Activated T-helper 1 cell treated with Interleukin-2 at 50 U/mL for 16 hours (primary cell): Measurements from ENCODE around the gene FLT1.

ENCODE experiments used
- DNase-seq: peaks from one replicate; pipeline ENCODE4 v3.0.0-alpha.2; 2020; ENCODE audit warnings: low read depth

FLT1 gene

GRCh38 chr13:28342251-28342650 lies 152.7 kb downstream of the FLT1 start:
- DNase-seq: no peak

DNA sequence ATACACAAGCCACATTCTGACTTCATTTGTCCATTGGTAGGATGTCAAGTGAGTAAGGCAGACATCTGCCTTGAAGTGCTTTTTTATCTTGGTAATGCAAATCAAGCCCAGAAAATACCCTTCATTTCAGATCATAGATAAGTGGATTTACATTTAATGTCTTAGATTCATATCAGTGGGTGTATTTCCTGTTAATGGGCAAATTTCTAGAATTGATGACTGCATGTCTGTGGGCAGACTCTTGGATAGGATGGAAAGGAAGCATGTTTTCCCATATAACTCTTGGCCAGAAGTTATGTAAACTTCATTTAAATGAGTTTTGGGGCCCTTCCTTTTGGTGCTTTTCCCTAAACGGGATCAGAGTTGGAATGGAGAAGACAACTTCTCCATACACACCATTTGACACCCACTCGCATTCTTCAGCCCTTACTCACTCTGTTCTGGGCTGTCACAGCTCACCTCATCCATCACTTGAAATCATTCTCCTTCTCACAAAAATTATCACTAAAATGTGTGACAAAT lies 154.6 kb downstream of the FLT1 start:
- DNase-seq: no peak

DNA sequence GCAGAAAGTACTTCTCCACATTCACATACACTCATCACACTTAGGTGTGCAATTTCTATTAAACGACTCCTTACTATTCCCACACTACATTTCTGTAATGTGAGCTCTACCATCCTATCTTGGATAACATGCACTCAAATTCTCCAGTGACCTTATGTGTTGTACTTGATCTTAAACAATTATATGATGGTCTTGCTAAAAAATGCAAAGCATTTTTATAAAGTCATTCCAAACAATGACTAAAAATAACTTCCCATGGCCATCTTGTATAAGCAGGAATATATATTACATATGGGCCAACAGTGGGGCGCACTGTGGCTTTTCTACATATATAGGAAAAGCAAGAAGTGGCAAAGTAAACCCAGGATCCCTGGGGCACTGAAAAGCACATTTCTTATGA lies 155.5 kb downstream of the FLT1 start:
- no peak for DNase-seq

DNA sequence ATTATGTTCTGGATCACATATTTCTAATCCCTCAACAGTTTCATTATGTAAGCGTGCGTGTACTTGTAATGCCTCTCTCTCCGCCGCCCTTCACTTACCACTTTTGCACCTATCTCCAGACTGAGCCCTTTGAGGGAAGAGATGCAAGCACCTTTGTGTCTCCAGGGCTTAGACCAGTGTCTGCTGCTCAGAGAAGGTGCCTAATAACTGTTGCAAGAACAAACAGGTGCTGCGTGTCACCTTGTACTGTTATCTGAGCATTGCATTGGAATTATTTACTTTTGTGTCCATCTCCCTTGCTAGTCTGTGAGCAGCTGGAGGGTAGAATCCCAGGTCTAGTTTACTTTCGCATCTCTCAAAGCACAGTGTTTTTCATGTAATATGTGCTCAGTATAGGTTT lies 156.2 kb downstream of the FLT1 start:
- DNase-seq: no peak

- no peak for DNase-seq
Observed at GRCh38 chr13:28338006-28338574, 156.8 kb downstream of the FLT1 start.

GRCh38 chr13:28337166-28338005 lies 157.5 kb downstream of the FLT1 start:
- DNase-seq: no peak

- no peak for DNase-seq
Observed at GRCh38 chr13:28336193-28336657, 158.7 kb downstream of the FLT1 start.

- no peak for DNase-seq
Observed at GRCh38 chr13:28333204-28333881, 161.6 kb downstream of the FLT1 start.

- no peak for DNase-seq
Observed at GRCh38 chr13:28329395-28330158, 165.4 kb downstream of the FLT1 start.

- DNase-seq: no peak
Observed at GRCh38 chr13:28328271-28328607, 166.7 kb downstream of the FLT1 start.

DNA sequence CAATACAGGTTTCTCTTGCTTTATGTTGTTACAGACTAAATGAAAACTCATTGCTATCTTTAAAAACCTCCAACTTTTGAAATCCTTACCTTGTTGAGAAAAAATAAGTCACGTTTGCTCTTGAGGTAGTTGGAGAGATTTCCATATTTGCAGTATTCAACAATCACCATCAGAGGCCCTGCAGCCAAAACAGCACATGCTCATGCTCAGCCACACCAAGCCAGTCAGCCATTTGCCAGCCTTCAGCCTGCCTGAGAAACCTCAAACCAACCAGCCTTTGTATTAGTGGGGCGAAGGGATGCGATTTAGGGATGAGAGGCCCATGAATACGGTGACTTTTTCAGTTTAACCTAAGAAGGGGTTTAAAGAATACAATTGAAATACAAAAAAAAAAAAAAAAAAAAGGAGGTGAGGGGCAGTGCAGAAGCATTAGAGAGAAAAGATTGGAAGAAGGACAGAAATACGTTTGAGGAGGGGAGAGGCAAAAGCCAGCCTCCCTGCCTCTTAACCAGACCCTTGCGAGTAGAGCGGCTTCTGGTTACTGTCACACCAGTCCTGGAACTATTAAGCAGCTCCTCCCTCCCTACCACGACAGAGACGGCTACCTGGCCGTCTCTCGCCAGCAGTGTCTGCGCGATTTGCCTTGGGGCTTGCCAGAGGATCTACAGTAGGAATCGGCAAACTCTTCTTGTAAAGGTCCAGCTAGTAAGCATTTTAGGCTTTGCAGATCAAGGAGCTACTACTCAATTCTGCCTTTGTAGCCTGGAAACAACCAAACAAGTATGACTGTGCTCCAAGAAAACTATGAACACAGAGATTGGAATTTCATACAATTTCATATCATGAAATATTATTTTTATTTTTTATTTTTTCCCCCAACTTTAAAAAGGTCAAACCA lies 167.3 kb downstream of the FLT1 start:
- no peak for DNase-seq

GRCh38 chr13:28326056-28326455 lies 168.9 kb downstream of the FLT1 start:
- DNase-seq: no peak

GRCh38 chr13:28325022-28325421 lies 169.9 kb downstream of the FLT1 start:
- no peak for DNase-seq

- peak; percentile 2 for DNase-seq
Observed at GRCh38 chr13:28324181-28324789, 170.6 kb downstream of the FLT1 start.

GRCh38 chr13:28322256-28322905 lies 172.5 kb downstream of the FLT1 start:
- DNase-seq: no peak

DNA sequence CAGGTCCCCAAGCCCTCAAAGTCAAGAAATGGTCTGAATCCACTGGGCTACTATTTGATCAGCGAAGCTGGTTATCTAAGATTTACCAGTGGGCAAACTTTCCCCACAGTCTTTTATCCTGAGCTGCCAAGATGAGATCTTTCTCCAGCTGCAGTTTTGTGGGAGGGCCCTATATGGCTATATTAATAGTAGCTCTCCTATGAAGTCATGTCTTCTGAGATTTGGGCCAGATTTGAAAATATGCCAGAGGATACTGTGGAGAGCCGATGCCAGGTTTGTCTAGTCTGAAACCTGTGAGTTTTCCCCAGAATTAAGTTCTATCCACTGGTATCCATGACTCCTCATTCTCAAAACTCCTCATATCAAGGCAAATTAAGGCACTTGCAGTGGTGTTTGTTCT lies 173.2 kb downstream of the FLT1 start:
- DNase-seq: no peak

DNA sequence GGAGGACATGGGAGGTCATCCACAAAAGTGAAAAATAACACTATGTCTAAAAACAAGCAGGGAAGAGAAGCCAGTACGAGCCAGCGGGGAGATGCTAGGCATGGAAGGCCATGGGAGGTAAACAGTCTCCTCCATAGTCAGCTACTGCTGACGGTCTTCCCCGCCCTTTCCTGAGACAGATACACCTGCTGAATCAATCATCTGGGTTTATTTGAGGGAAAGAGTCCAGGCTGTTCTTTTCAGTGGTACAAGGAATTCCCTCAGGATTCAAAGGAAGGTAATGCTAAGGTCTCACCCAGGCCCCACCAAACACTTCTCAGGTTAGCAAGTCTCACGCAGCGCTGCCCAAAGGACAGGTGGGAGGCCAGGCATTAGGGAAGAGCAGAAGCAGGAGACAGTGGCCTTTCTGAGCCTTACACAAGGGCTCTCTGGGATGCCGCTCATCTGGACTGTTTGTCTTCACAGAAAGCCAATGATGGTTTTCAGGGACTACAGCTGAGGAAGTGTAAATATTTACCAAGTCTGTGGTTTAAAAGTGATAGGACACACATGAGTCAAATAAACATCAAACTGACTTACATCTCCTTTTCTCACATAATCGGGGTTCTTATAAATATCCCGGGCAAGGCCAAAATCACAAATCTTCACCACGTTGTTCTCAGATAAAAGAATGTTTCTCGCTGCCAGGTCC lies 173.9 kb downstream of the FLT1 start:
- no peak for DNase-seq

GRCh38 chr13:28320209-28320608 lies 174.7 kb downstream of the FLT1 start:
- no peak for DNase-seq

GRCh38 chr13:28319528-28319927 lies 175.4 kb downstream of the FLT1 start:
- no peak for DNase-seq

DNA sequence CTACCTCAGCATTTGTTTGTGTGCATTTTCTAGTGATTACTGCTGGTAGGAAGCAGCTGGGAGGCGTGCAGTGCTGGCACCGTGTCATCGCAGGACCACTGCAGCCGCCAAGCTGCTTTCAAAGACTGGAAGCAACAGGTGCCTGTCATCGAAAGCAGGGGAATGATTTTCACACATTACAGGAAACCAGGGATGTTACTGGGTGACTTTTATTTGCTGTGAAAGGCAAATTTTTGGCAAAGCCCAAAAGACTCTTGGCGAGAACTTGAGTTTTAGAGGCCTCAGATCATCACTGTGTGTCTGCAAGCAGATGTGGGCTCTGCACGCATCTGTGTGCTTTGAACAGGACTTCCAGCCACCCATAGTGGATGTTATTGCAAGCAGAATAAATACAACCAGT lies 176.4 kb downstream of the FLT1 start:
- no peak for DNase-seq
